Activated naive CD4-positive, alpha-beta T cell treated with anti-CD3 and anti-CD28 coated beads for 36 hours (primary cell): ENCODE measurements around the gene ZSWIM6. TPM values are rescaled to one million over a fixed set of nuclear protein-coding genes. Genes with fewer than 3 reads are reported as not detected.

Experiments
- CTCF ChIA-PET: fragments of 350-600 bp; sonication (Branson Sonifier 250); formaldehyde crosslinking; loops from one replicate; lab custom pipeline; 2021; ENCODE audit warnings: antibody characterized with exemption; lab: Charles Lee
- DNase-seq: peaks from one replicate; pipeline ENCODE4 v3.0.0-alpha.2; 2020
- H3K27ac Mint-ChIP-seq: one replicate; pipeline ENCODE4 v1.8.0; 2021; ENCODE audit warnings: mild to moderate bottlenecking, mixed read lengths
- H3K27me3 Mint-ChIP-seq: one replicate; pipeline ENCODE4 v1.8.0; 2021; ENCODE audit warnings: low read depth, mixed read lengths
- H3K36me3 Mint-ChIP-seq: one replicate; pipeline ENCODE4 v1.8.0; 2021; ENCODE audit warnings: low read depth, mixed read lengths
- H3K4me1 Mint-ChIP-seq: one replicate; pipeline ENCODE4 v1.8.0; 2021; ENCODE audit warnings: low read depth, mixed read lengths
- H3K4me3 Mint-ChIP-seq: one replicate; pipeline ENCODE4 v1.8.0; 2021; ENCODE audit warnings: mild to moderate bottlenecking, moderate library complexity, mixed read lengths
- H3K9me3 Mint-ChIP-seq: one replicate; pipeline ENCODE4 v1.8.0; 2021; ENCODE audit warnings: mixed read lengths
- intact Hi-C: fragments of 100-400 bp; cut with micrococcal nuclease; formaldehyde crosslinking; loops from one replicate; pipeline ENCODE4 v1.15.1; 2023
- total RNA-seq, 2 experiments: library from RNA; stranded (reverse); gene quantifications; one replicate each; pipeline ENCODE4 v1.2.3, GENCODE V29; 2021

The ZSWIM6 gene
- total RNA-seq, 2 experiments from 2014 or later, result 4.3 TPM

DNA sequence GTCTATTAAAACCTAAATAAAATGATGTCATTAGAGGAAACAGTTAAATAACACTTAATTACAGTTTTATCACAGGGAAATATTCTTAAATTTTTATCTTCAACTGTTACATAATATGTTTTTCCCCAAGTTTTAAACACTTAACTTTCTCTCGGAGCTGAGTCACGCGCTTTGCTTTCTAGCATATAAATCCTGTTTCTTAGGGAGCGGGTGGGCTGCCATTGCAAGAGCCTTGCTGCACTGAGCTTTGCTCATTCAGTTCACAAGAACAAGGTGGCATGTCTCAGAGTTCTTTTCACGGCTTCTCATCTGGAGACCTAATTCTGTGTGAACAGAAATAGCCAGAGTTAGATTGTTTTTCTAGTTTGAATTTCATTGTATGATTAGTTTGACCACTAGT lies 166.1 kb downstream of the ZSWIM6 start:
- CTCF ChIA-PET, result no interaction called here
- intact Hi-C loops, result no loop called here
- Mint-ChIP-seq H3K27ac (no peak overlapping the region), H3K4me3 (no peak overlapping the region), H3K4me1 (peaks cover 2% of the 10 kb centered on the region), H3K9me3 (no peaks in the 10 kb centered on the region), H3K36me3 (peaks cover 7% of the 10 kb centered on the region), H3K27me3 (no peaks in the 10 kb centered on the region)
- no peak for DNase-seq

DNA sequence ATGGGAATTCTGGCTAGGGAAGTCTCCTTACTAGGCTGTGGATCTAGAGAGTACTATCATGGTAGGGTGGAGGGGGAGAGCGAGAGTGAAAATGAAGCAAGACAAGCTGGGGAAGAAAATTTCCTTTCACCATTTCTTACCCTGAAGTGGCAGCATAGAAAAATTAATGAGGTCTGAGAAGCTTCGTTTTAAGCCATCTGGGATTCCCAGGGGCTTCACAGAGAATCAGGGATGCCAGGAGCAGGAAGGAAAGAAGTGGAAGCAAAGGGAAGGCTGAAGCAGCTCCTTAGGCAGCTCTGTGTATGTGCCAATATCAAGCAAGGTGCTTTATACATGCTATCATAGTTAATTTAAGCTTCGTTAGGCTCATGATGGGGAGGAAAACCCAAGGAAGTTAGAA lies 169.9 kb downstream of the ZSWIM6 start:
- Mint-ChIP-seq H3K27me3 (no peaks in the 10 kb centered on the region), H3K9me3 (no peaks in the 10 kb centered on the region), H3K27ac (no peak overlapping the region), H3K36me3 (peaks cover 7% of the 10 kb centered on the region), H3K4me1 (peaks cover 2% of the 10 kb centered on the region), H3K4me3 (no peak overlapping the region)
- no peak for DNase-seq
- CTCF ChIA-PET, result no interaction called here
- intact Hi-C loops, result no loop called here

DNA sequence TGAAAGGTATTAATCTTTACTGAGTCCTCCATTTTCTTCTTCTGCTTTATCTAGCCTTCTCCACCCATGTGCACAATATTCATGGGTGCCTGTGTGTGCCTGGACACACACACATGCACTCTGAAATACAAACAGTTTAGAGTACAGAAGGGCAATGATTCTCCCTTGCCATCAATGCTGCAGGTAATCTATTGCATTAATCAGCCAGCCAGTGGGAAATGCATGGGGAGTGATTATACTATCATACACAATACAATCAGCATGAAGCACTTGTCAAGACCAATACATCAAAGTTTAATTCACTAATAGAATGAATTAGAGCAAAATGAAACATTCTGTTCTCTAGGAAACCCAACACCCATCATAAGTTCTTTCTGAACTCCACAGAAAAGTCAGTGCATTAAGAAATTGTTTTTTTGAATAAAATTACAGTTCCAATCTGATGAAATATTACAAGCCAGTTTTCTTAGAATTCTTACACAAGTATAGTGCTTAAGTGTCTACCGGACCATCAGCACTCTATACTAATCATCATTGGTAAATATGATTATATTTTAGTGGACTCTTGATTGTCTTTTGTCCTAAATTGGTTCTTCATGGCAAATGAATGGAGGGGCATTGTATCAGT lies 172.2 kb downstream of the ZSWIM6 start:
- Mint-ChIP-seq H3K36me3 (peaks cover 12% of the 10 kb centered on the region), H3K9me3 (no peaks in the 10 kb centered on the region), H3K27me3 (no peaks in the 10 kb centered on the region), H3K4me1 (no peaks in the 10 kb centered on the region), H3K4me3 (no peak overlapping the region), H3K27ac (no peak overlapping the region)
- intact Hi-C loops, result no loop called here
- CTCF ChIA-PET, result no interaction called here
- no peak for DNase-seq

DNA sequence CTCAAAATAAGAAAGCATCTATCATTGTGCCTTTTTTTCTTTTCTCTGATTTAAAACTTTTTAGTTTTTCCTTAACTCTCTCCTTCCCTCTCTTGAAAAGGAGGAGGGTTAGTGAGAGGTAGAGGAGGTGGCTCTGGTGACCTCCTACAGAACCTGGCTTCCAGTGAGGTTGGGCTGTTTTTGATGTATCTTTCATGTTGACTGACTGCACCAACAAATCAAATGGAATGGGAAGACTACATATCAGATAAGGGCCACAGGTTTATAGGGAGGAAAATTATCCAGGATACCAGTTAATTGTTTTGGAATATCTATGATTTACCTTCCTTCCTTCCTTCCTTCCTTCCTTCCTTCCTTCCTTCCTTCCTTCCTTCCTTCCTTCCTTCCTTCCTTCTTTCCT lies 173.2 kb downstream of the ZSWIM6 start:
- H3K36me3 Mint-ChIP-seq, result peaks cover 16% of the 10 kb centered on the region
- H3K27me3 Mint-ChIP-seq, result no peaks in the 10 kb centered on the region
- H3K4me3 Mint-ChIP-seq, result no peak overlapping the region
- intact Hi-C loops, result no loop called here
- CTCF ChIA-PET, result no interaction called here
- no peak for DNase-seq
- no peak overlapping the region for H3K27ac Mint-ChIP-seq
- H3K4me1 Mint-ChIP-seq, result no peaks in the 10 kb centered on the region
- H3K9me3 Mint-ChIP-seq, result no peaks in the 10 kb centered on the region

- Mint-ChIP-seq H3K27me3 (no peaks in the 10 kb centered on the region), H3K4me3 (no peak overlapping the region), H3K27ac (no peak overlapping the region), H3K9me3 (no peaks in the 10 kb centered on the region), H3K4me1 (no peaks in the 10 kb centered on the region), H3K36me3 (peaks cover 17% of the 10 kb centered on the region)
- DNase-seq, result no peak
- CTCF ChIA-PET, result interaction anchor here (0.5 kb wide), 1 partner anchor 1344 kb away, joined by 3 read pairs; no protein-coding TSS in a partner anchor
- intact Hi-C loops, result no loop called here
Observed at GRCh38 chr5:61507232-61507631, 175.2 kb downstream of the ZSWIM6 start.

DNA sequence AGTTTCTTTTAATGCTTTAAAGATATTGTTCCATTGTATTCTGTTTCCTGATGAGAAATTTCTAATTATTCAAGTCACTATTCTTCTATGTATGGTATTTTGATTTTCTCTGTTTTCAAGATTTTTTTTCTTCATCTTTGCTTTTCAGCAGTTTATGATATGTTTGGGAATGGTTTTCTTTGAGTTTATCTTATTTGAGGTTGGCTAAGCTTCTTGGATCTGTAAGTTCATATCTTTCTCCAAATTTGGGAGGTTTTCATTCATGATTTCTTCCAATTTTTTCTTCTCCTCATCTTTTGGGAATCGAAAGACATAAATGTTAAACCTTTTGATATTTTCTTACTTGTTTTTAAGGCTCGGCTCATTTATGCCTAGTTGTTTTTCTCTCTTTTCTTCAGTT lies 184.9 kb downstream of the ZSWIM6 start:
- CTCF ChIA-PET, result no interaction called here
- no peak for DNase-seq

GRCh38 chr5:61519728-61520277 lies 187.7 kb downstream of the ZSWIM6 start:
- Mint-ChIP-seq H3K4me3 (no peak overlapping the region), H3K9me3 (peaks cover 16% of the 10 kb centered on the region), H3K27me3 (no peaks in the 10 kb centered on the region), H3K4me1 (no peaks in the 10 kb centered on the region), H3K36me3 (peaks cover 19% of the 10 kb centered on the region), H3K27ac (no peak overlapping the region)
- DNase-seq, result no peak
- CTCF ChIA-PET, result interaction anchor here (0.5 kb wide), 1 partner anchor 479 kb away, joined by 3 read pairs; no protein-coding TSS in a partner anchor
- intact Hi-C loops, result no loop called here

More for the DNA sequence above, 184.9 kb downstream of the ZSWIM6 start:
- intact Hi-C loops, result no loop called here
- H3K27me3 Mint-ChIP-seq, result no peaks in the 10 kb centered on the region
- H3K27ac Mint-ChIP-seq, result no peak overlapping the region
- H3K4me1 Mint-ChIP-seq, result no peaks in the 10 kb centered on the region
- H3K36me3 Mint-ChIP-seq, result peaks cover 14% of the 10 kb centered on the region
- H3K9me3 Mint-ChIP-seq, result peaks cover 22% of the 10 kb centered on the region
- H3K4me3 Mint-ChIP-seq, result no peak overlapping the region

DNA sequence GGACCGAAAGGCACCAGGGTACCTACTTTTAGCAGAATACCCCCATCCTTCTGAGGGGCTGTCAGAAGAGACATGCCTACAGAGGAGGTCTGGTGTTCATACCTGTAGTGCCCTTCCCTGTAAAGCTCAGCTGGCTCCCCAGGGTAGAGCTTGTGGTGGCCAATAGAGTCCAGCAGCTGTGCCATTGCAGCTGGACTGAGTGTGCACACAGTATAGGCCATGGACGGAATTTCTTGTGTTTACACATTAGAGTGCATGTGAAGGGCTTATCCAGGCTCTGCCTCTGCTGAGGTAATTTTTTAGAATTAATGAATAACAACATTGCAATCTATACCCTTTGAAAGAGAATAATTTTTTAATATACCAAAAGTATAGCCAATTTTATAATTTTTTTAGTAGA lies 191.0 kb downstream of the ZSWIM6 start:
- Mint-ChIP-seq H3K9me3 (no peaks in the 10 kb centered on the region), H3K4me1 (no peaks in the 10 kb centered on the region), H3K27me3 (no peaks in the 10 kb centered on the region), H3K27ac (no peak overlapping the region), H3K36me3 (peaks cover 28% of the 10 kb centered on the region), H3K4me3 (no peak overlapping the region)
- intact Hi-C loops, result no loop called here
- CTCF ChIA-PET, result no interaction called here
- no peak for DNase-seq

DNA sequence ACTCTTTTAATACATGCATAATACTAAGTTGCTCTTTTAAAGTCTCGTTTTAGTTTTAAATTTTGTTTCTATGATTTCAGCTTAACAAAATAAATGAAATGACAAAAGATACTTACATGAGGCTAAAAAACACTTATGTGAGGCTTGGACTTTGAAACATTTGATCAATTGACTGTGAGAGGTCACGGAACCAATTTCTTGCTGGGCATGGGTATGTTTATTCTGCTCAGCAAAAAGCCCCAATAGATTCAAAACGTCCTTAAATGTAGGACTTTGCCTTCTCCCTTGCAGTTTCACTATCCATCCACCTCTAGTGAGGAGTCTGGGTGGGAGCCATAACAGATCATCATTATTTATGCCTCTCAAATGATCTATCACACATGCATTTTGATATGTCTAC lies 191.9 kb downstream of the ZSWIM6 start:
- Mint-ChIP-seq H3K36me3 (peaks cover 27% of the 10 kb centered on the region), H3K27me3 (no peaks in the 10 kb centered on the region), H3K4me3 (no peak overlapping the region), H3K27ac (no peak overlapping the region), H3K4me1 (no peaks in the 10 kb centered on the region), H3K9me3 (no peaks in the 10 kb centered on the region)
- intact Hi-C loops, result no loop called here
- no peak for DNase-seq
- CTCF ChIA-PET, result interaction anchor here (0.6 kb wide), 1 partner anchor 89 kb away, joined by 3 read pairs; no protein-coding TSS in a partner anchor

DNA sequence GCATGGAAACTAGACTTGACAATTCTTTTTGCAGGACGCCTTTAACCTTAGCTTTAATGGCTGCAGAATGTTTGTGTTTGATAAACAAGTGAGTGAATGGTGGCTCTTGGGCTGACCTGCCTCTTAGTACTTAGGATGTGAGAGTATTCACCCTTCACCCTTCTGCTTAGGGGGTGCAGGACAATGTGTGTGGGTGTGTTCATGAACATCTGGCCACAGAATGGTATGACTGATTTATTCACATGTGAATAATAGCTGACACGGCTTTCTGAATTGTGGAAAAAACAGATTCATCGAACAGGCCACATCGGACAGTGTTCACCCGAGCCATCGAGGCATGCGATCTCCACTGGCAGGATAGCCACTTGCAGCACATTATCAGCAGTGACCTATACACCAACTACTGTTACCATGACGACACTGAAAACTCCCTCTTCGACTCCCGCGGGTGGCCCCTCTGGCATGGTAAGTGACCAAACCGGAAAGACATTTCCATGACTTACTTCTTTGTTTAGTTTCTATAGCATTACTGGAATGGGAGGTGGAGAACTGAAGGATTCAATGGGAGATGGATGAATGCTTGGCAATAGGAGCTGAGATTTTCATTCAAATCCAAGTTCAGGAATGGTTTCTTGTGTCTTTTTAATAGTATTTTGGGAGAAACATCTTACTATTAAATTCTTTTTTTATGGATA lies 193.6 kb downstream of the ZSWIM6 start:
- no peaks in the 10 kb centered on the region for H3K4me1 Mint-ChIP-seq
- H3K27me3 Mint-ChIP-seq, result no peaks in the 10 kb centered on the region
- intact Hi-C loops, result no loop called here
- CTCF ChIA-PET, result no interaction called here
- H3K36me3 Mint-ChIP-seq, result peaks cover 36% of the 10 kb centered on the region
- H3K4me3 Mint-ChIP-seq, result no peak overlapping the region
- no peaks in the 10 kb centered on the region for H3K9me3 Mint-ChIP-seq
- DNase-seq, result no peak
- no peak overlapping the region for H3K27ac Mint-ChIP-seq

DNA sequence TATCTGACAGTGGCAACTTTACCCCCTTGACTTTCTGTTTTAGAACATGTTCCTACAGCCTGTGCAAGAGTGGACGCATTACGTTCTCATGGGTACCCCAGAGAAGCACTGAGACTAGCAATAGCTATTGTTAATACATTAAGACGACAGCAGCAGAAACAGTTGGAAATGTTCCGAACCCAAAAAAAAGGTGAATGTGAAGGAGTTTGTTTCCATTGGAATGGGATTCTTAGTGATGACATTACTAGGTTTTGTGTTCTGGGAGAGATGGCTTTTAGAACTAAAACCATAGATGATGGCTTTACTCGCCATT lies 194.1 kb downstream of the ZSWIM6 start:
- Mint-ChIP-seq H3K9me3 (no peaks in the 10 kb centered on the region), H3K27ac (no peak overlapping the region), H3K4me3 (no peak overlapping the region), H3K4me1 (no peaks in the 10 kb centered on the region), H3K36me3 (peaks cover 39% of the 10 kb centered on the region), H3K27me3 (no peaks in the 10 kb centered on the region)
- CTCF ChIA-PET, result no interaction called here
- intact Hi-C loops, result no loop called here
- no peak for DNase-seq

DNA sequence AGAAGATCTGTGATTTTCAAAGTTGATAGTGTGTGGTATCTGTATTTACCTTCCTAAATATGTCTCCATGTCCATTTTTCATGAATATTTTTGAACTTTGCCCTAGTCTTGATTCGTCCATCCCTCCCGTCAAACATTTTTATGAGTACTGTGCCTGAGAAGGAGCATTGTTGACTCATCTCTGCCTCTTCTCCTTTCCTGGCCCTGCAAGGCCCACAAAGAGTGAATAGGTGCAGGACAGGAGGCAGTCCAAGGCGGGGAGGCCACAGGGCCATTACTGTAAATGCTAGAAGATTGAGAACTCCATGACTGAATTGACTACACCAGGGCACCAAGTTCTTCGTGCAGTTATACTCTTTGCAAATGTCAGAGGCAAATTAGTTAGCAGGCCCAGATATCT lies 200.9 kb downstream of the ZSWIM6 start:
- no peak overlapping the region for H3K27ac Mint-ChIP-seq

More for the DNA sequence above, 200.9 kb downstream of the ZSWIM6 start:
- peaks cover 2% of the 10 kb centered on the region for H3K9me3 Mint-ChIP-seq
- intact Hi-C loops, result no loop called here
- no peaks in the 10 kb centered on the region for H3K27me3 Mint-ChIP-seq
- no peak overlapping the region for H3K4me3 Mint-ChIP-seq
- peaks cover 13% of the 10 kb centered on the region for H3K4me1 Mint-ChIP-seq
- peaks cover 38% of the 10 kb centered on the region for H3K36me3 Mint-ChIP-seq
- DNase-seq, result no peak
- CTCF ChIA-PET, result no interaction called here
